Measurements from ENCODE around the gene CTSC.

CTSC gene

DNA sequence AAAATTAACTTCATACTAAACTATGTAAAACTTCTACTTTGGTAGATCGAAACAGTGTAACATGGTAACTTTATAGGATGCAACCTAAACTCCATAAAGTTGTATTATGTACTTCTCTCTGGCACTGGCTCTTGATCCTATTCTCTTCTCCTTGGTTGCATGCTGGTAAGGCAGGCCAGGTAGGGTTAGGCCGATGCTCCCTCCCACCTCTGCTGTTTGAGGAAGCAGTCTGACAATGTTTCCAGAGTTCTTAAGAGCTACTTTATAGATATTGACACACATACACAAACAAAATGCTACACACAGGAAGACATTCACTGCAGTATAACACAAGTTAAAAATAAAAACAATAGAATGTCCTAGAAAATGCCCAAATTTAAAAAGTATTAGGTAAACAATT is 22.5 kb downstream of the CTSC start:
- no peak for DNase-seq

DNA sequence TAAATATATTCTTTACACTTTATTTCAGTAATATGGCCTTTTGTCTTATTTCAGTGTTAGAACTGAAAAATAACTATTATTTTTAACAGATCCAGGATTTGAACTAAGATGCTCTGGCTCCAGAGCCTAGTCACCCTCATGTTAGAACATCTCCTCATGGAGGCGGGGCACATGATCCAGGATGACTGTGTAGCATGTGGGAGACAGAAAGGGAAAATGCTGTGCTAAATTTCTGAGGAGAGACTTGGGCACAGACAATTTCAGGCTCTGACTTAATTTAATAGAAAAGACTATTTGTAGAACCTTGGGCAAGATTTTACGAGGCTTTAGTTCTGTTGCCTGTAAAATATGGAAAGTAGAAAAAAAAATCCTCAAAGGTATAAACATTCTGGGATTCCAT is 24.1 kb downstream of the CTSC start:
- no peak for DNase-seq

DNA sequence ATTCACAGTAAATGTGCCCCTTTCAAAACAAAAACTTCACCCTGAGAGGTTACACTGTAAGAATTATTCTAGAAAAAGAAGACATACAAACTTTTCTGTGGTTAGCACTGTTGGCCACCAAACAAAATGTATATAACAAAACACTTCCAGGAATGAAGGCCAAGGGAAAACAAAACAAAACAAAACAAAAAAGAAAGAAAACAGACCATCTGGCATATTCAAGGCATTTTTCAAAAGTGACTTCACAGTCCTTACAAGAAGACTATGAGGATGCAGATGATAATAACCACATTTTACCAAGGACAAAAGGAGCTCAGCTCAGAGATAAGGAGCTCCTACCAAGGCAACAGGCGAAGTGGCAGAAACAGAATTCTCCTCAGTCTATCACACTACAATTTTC is 24.9 kb downstream of the CTSC start:
- DNase-seq, result no peak

DNA sequence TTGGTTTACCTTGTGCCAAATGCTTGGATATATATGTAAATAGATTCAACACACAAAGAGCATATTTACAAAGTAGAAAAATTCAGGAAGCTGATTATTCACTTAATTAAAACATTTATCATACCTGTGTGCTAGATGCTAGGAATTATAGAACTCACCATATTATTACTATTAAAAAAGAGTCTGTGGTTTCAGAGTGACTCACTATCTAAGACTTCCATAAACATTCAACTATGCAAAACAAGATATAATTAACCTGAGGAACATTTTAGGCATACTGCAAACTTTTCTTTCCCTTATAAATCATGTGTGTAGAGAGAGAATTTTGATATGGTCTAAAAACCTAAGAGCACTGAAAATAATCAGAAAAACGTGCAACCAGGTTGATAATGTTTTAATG is 27.3 kb downstream of the CTSC start:
- no peak for DNase-seq

DNA sequence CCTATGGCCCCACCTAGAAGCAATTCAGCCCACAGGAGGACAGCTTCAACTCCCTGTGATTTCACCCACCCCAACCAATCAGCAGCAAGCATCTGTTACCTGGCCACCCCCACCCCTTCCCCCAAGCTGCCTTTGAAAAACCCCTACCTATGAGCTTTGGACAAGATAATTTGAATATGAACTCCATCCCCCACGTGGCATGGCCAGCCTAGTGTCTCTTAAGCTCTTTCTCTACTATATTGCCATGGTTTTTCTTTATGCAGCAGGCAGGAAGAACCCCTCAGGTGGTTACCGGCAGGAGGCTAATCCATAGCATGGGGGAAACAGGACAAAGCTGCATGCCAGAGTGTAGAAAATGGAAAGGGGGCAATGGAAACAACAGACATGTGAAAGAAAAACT is 29.0 kb downstream of the CTSC start:
- no peak for DNase-seq

DNA sequence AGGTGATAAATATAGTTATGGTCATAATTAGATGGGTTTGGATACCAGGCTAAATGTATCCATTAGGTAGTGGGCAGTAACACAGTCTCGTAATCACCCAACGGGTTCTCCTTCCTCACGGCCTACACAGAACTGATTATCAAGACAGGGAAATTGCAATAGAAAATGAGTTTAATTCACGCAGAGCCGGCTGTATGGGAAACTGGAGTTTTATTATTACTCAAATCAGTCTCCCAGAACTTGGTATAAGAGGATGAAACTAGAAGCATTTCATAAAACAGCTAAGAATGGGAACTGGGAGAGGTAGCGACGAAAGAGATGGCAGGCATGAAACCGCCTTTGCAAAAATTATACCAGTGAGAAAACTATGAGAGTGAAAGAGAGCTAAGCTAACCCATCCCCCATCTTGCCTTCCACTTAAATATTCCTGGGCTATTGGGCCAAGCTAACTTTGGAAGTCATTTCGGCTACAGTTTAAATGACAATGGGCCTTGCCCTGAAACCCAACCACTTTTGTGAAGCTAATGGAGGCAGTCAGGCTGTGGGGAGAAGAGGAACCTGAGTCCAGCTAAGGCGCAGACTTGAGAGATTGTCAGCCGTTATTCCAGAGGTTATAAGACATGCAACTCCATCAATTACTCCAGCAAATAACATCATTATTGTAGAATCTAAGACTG is 29.6 kb downstream of the CTSC start:
- no peak for DNase-seq

DNA sequence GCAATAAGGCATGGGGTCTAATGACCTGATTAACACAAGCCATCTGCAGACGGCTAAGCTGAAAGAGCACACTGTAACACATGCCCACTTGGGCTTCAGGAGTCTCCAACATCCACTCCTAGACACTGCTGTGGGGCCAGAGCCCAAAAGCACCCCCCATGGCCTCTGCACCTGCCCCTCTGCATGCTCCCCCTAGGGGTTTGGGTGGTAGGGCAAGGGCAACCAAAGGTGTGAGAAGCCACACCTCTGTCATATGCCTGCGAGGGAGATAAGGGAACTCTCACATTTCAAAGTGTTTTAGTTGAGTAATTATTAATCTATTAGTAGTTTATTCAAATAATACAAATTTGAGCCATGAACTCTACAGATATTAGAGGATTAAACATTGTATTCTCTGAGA is 30.8 kb downstream of the CTSC start:
- no peak for DNase-seq

DNA sequence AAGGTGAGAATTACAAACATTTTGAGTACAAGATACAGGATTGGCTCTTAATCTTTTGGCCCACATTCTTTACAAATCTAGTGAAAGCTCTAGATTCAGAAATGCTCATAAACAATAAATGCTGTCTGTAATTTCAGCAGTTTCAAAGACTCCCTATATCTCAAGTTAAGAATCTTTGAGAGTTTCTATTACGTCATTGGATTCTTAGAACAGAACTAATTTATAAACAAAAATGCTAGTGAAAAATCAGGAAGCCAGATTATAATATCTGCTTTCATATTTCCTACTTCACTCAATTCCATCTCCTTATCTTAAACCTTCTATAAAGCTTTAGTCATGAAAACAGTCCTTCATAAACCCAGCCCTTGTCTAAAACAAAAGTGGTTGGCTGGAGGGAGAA is 32.1 kb downstream of the CTSC start:
- no peak for DNase-seq

DNA sequence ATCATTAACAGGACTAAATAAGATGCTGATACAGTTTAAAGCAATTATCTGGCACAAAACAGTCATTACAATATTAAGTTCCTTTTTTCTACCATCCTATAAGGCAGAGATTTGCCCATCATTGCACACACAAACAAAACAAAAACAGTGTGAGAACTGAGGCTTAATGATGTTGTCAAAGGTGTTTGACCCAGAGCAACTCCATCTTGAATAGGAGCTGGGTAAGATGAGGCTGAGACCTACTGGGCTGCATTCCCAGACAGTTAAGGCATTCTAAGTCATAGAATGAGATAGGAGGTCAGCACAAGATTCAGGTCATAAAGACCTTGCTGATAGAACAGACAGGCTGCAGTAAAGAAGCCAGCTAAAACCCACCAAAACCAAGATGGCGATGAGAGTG is 33.2 kb downstream of the CTSC start:
- DNase-seq, result no peak

DNA sequence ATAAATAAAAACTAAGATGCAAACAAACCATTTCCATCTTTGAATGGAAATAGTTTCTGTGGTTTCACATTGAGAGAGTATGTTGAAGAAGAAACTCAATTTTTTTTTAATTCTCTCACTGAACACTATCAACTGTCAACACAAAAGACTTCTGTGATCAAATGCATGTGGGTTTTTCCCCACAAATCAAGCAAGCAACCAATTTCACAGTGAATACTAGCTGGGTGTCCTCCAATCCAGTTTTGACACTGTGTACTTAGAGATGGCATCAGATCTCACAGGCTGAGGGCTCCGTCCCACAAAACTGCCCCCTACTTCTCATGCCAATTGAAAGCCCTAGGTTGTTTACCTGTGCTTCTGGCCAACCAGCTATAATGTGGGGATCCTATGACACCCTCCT is 34.5 kb downstream of the CTSC start:
- no peak for DNase-seq

DNA sequence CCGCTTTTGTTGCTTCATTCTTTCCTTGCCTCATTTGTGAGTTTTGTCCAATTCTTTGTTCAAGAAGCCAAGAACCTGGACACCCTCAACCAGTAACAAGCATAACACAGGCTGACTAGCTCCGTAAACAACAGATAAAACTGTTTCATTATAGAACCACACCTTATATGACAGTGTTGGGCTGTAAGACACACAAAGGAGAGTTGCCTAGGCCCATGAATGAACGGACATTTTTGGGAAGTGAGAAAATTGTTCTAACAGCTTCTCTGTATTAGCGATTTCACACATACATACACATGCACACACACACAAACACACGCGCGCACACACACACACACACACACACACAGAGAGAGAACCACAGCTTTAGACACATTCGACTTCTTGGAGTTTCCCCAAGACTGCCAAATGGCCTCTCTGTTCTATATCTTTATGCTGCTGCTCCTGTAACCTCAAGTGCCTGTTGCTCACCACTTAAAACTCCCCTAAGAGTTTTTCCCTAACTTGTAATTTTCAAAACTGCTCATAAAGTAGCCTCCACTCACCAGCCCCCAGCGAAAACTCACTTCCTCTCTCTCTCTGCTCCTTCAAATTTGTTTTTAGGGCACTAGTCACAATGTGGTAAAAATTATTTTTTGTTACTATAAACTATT is 35.9 kb downstream of the CTSC start:
- DNase-seq, result no peak

DNA sequence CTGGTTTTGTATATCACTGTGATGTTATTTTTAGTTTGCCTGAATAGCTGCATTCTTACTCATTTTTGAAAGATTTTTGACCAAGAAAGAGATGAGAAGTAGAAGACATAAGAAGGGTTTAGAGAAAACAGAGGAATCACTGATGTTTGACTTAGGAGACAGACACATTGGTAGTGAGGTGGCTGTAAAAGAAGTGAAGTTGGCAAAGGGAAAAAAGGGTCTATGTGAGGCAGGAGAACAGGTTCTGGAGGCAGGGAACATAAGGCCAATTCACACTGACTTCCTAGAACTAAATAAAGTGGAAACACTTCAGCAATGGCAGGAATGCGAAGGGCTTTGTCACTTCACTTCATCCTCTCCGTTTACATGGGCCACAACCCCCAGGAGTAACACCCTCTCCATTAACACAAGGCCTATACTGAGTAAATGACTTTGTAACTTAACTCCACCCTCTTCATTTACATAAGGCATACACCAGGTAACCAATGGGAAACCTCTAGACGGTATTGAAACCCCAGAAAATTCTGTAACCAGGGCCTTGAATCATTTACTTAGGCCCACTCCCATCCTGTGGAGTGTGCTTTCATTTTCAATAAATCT is 36.5 kb downstream of the CTSC start:
- DNase-seq, result no peak

DNA sequence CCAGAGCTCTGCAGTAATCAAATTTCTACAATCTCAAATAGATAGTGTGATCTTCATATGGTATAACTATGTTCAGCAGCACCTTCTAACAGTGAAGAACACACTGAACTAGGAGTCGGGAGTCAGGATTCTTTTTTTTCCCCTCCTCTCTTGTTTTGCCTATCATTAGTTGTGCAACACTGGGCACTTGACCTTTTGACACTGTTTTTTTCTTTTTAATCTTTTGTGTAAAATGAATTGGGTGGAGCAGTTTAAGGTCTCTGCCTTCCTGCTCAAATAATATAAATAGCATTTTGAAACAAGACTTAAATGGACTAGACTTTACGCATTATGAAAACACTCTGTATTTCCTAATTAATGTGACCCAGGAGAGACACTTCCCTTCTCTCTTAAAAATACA is 39.7 kb downstream of the CTSC start:
- no peak for DNase-seq

DNA sequence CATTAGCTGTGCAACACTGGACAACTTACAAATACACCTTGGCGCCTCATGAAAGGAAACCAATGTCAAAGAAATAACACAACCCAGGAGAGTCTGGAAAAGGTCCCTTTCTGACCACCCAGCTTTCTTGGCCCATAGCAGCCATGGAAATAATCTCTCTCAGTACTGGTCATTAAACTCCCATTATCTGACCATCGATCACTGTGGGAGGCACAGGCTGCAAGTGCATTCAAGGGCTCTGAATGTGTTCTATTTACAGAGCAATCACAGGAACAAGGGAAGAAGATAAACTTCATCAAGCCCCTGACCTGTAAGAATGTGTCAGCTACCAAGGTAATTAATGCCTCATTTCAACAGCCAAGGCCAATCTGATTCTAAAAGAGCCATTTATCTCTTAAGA is 40.1 kb downstream of the CTSC start:
- DNase-seq, result no peak

DNA sequence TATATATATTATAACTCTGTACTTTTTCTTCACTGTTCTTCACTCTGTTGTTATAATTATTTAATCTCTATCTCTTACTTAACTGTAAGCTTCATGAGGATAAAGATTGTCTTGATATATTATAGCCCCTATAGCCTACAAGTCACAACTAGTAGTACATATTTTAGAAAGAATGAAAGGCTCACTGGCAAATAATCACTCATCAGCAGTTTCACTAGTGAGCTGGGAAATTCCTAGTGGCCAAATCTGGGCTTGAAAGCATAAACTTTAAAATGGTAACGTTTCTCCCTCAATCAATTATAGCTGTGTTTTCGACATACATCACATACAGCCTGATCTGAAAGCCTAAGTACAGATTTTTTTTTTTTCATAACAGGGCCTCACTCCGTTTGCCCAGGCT is 42.5 kb downstream of the CTSC start:
- no peak for DNase-seq

DNA sequence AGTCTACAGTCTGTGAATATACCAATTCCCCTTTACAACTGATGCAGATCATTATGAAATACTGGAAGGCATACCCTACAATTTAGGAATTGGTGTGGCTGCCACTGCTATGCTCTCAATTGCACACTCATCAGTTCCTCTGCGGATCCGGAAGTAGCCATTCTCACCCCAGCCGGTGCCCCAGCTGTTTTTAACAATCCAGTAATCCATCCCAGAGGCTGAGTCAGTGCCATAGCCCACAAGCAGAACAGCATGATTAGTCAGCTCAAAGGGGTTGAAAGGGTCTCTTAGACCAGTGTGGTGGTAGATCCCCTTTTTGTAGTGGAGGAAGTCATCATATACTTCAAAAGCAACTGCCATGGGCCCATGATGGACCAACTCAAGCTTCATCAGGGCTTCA is 43.6 kb downstream of the CTSC start:
- no peak for DNase-seq

DNA sequence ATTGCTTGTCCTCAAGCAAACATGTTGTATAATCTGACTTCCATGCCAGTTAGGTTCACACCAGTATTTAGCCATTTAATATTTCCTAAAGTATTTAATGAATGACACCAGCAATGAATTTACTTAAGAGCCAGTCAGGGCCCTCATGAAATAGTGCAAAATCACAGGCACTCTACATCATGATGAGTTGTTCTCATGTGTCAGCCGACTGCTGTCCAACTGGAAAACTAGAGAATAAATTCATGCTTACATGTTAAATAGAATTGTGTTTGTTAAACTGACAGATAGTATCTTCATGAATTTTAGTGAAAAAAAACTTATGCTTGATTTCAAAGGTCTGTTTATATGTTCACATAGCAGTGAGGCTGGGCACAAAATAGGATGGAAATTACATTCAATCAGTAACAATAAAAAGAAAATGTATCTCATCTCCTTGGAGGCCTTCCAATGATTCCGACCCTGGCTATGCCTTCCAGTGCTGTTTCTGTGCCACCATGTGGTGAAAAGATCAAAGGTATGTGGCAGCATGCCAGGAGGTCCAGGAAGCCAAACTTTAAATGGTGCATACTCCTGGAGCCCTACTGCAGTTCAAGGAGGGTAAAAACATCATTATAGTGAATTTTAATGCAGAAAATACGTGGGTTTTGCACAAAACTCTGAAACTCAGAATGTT is 45.2 kb downstream of the CTSC start:
- DNase-seq, result no peak

DNA sequence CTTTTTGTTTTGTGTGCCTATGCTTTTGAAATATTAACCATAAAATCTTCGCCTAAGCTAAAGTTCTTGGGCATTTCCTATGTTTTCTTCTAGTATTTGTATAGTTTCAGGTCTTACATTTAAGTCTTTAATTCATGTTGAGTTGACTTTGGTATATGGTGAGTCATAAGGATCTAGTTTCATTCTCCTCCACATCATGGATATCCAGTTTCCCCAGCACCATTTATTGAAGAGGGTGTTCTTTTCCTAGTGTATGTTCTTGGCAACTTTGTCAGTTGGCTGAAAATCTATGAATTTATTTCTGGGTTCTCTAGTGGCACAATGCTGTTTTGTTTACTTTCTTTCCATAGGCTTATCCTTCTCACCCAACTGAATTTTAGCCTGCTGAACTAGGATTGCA is 49.0 kb downstream of the CTSC start:
- DNase-seq, result no peak

DNA sequence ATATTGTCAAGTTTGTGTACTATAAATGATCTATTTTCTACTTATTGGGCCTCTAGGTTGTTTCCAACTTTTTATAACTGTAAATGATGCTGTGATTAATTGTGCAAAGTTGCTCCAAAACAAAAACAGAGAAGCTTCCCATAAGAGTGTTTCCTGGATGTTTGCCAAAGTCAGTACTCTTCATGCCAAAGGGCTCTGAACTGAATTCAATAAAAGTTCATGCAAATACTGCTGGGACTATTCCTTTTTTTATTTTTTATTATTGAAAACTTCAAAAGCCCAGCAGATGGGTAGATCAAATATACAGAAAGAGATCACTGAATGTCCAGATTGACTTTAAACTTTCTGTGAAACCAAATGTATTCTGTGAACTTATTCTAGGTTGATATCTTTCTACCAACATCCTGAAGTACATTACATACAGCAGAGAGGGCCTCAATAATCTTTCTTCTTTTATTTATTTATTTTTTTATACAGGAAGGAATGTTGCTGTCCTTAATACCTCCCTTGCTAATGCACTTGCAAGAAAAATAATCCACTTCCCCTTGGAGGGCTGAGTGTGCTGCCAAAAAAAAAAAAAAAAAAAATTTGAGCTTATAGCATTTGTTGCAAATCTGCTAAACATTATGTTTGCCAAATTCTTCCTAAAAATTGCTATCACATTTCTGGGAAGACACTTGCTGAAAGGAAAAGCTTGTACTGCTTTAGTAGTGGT is 53.0 kb downstream of the CTSC start:
- no peak for DNase-seq

DNA sequence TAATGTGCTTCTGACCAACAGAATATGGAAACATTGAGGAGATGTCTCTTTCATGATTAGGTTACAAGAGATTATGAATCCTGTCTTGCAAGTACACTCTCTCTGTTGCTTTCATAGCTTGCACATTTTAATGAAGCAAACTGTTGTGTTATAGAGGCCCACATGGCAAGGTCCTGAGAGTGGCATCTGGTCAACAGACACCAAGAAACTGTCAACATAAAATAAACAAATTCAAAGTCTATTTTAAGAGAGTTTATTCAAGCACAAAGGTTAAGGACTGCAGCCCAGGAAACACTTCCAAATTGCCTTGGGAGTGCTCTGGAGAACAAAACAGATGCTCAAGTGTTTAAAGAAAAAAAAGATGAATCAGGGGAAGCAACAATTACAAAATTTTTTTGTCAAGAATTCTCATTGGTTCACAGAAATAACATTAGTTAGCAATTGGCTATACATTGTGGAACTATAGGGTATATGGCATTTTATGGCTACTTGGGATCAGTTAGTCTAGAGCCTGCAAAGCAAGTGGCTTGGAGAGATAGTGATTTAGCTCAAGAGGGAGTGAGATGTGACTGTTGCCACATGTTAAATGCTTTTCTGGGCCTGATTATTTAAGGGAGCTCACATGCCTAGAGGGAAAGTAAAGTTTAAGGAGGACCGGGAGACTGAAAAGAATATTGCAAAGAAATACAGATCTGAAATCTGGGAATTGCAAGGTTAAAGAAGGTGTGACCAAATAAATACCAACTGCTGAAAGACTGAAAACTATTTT is 54.6 kb downstream of the CTSC start:
- no peak for DNase-seq

DNA sequence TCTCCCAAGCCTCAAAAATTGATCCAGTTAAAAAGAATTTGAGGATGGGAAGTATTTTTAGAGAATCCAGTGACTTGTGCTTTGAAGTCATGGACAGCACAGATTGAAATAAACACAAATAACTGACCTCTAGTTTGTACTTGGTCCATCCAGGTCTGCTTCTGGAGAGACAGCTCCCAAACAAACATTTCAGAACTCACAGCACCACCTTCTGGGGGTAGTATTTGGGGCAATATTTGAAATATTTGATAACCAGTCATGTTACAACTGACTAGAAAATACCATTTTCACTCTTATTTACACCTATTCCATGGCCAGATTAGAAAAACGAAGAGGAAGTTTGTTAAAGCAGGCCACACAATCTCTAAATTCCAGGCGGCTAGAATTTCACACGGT is 56.2 kb downstream of the CTSC start:
- no peak for DNase-seq

DNA sequence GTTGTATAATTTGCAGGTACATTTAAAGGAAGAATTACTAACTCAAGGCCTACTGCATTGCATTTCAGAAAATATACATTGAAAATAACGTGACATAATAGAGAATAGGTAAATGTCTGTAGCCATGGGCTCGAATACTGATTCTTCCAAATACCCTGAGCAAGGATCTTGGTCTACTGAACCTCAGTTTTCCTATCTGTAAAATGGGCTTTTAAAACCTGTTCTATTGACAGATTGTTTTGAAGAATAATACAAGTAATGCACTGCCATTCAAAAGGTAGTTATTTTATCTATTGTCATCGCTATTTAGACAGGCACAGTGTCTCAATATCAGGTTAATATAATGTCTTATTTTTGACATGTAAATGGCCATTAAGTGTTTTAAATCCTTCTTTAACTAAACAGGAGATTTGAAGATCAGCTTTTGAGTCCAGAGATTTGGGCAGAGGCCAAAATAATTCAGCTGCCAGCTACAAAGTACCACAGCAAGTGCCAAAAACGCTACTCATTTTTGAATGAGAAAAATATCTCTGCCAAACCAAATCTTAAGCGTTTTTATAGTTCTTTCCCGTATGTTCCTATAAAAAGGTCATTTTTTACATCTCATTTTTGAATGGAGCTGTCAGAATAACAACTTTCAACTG is 56.7 kb downstream of the CTSC start:
- no peak for DNase-seq
